Measurements from ENCODE around the gene EHD3.

DNA sequence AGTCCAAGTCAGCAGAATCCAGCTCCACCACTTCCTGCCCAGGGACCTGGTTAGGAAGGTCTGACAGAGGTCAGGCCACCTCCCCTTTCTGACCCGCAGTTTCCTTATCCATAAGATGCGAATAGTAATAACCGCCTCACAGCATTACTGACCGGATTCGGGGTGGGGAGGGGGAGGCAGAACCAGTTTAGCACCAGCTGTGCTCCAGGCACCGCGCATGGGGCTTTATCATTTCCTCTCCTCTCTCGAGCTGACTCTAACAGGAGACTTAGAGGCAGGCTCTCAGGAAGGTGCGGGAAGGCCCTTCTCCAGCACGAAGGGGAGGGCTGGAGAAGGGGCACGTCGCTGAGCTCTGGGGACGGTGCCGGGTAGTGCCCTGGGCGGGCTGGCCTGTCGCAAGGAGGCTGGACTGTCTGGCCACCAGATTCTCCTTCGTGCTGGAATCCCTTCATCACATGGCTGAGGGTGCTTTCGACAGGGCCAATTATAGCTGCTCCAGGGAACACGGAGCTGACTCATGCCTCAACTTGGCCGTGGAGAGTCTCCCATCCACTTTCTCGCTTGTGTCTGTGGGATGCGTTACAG lies 5.7 kb downstream of the EHD3 start:
- TF ChIP-seq, protein P1, sequence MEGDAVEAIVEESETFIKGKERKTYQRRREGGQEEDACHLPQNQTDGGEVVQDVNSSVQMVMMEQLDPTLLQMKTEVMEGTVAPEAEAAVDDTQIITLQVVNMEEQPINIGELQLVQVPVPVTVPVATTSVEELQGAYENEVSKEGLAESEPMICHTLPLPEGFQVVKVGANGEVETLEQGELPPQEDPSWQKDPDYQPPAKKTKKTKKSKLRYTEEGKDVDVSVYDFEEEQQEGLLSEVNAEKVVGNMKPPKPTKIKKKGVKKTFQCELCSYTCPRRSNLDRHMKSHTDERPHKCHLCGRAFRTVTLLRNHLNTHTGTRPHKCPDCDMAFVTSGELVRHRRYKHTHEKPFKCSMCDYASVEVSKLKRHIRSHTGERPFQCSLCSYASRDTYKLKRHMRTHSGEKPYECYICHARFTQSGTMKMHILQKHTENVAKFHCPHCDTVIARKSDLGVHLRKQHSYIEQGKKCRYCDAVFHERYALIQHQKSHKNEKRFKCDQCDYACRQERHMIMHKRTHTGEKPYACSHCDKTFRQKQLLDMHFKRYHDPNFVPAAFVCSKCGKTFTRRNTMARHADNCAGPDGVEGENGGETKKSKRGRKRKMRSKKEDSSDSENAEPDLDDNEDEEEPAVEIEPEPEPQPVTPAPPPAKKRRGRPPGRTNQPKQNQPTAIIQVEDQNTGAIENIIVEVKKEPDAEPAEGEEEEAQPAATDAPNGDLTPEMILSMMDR (IDR thresholded peaks at IDR 0.05), result no peak
- no peak for TF ChIP-seq EZH2 (IDR thresholded peaks at IDR 0.05)
